SK-N-SH (cell line): ENCODE data around the gene CSH2.

Experiments used
- CTCF ChIP-seq: fragments of 200-600 bp; sonication (generic); IDR thresholded peaks from 2 replicates; pipeline ENCODE4 v1.6.1; 2017; ENCODE audit warnings: antibody characterized with exemption, mild to moderate bottlenecking, moderate library complexity
- ELF1 ChIP-seq: IDR thresholded peaks from 2 replicates; pipeline ENCODE4 v1.4.0; 2012
- EZH2phosphoT487 ChIP-seq: fragments of 200-600 bp; sonication (generic); IDR thresholded peaks from 2 replicates; pipeline ENCODE4 v1.6.1; 2017; ENCODE audit warnings: low read depth, mixed run types, mild to moderate bottlenecking, antibody characterized with exemption, moderate library complexity, borderline replicate concordance
- REST ChIP-seq: IDR thresholded peaks from 2 replicates; pipeline ENCODE4 v1.6.1; 2012; ENCODE audit warnings: mild to moderate bottlenecking, low read depth, low read length, moderate library complexity

- no peak for TF ChIP-seq REST
- TF ChIP-seq EZH2phosphoT487, result no peak
- TF ChIP-seq CTCF, result no peak
- no peak for TF ChIP-seq ELF1
These were observed 43.2 kb upstream of the CSH2 start for GRCh38 chr17:63916566-63917185.
